GM18951 (cell line): ENCODE data around the gene GNAZ.

Experiments used
- POLR2A ChIP-seq: IDR thresholded peaks from 4 replicates; pipeline ENCODE4 v1.6.1; 2011; ENCODE audit warnings: mild to moderate bottlenecking; ENCODE audit not compliant: insufficient read length, insufficient read depth; ENCODE audit errors: extremely low read depth
- in situ Hi-C: fragments of 300-500 bp; cut with MboI; formaldehyde crosslinking; loops from one replicate; pipeline ENCODE4 v1.12.0; 2022; ENCODE audit warnings: low sequenced_read_pairs, mixed read lengths, inconsistent platforms; ENCODE audit not compliant: unreplicated experiment

Gene GNAZ

DNA sequence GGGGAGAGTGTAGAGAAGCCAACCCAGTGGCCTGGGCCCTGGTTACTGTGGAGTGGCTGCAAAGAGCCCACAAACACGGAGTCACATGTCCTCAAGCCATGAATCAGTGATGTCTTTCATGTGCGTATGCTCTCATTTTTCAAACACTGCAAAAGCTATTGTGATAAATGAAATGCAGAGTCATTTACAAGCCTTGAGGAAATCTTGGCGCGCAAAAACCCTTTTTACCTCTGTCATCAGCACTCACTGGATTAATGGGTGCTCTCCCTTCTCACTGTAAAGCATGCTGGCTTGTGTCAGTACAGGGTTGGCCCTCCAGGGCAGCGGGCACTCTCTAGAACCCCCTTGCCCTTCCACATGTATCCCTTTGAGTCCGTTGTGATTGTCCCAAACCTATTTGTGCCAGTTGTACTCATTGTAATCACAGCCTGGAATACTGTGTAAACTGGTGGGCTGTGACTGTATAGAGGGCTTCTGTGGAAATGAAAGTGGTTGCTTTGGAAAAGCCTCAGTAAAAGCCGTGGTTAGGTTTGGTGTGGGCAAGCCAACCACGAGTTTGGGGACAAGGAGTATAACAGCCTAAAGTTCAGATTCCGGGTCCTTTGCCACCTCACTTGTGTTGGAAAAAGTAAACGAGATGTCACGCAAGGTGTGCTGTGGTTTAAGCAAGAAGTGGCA lies 10.4 kb downstream of the GNAZ start:
- TF ChIP-seq POLR2A, result no peak
- in situ Hi-C loops, result no loop called here

DNA sequence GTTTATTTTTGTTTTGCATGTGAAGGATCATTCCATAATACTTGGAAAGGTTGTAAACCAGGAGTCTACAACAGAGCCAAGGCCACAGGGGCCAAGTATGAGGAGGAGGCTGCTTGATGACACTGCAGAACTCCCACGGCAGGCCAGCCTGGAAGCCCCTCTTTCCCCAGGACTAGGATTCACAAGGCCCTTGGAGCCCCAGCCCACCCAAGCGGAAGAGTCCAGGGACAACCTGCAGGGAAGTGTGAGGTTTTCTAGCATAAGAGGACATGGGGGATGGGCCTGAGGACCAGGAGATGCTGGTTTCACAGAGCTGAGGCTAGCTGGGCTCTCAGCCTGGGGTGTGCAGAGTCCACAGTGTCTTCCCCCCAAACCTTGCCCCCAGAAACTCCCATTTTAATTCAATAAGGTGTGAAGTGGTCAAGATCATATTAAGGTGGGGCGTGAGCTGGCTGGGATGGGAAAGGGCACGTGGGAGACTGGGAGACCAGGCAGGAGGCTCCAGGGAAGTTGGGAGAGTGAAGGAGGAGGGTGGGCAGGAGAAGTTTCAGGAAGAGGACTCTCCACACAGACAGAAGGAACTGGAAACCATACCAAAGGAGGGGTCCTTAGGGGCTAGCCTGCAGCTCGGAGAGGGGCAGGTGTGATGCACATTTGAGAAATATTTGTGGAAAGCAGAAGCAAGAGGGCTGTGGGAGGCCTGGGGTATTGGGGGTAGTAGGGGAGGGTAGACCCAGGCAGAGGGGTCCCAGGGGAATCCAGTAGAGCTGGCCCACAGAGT lies 12.4 kb downstream of the GNAZ start:
- no peak for TF ChIP-seq POLR2A
- in situ Hi-C loops, result no loop called here

DNA sequence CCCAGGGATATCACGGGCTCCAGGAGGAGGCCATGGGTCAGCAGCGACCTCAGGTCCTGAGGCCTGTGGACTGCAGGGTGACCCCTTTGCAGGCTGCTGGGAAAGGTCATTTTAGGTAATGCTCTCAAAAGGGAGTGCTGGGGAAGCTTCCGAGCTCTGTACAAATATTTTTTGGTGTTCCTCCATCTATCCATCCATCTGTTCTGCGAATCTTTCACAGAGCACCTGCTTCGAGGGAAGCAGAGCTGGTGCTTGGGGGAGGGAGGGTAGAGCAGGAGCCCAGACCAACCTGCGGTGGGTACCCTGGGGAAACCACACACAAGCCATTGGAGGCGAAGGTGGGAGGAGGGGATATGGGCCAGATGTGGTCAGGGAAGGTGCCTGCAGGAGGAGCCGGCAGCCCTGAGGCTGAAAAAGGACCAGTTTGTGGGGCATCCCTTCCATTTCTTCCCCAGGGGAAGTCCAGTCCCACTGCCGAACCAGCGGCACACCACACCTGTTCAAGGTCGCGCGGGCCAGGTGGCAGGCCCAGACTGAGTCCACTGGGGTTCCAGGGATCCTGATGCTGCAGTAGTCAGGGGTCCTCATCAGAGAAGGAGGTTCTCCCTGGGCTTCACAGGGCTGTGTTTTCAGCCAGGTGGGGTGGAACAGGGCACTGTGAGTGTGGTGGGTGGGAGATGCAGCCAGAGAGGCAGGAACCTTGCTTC lies 13.1 kb downstream of the GNAZ start:
- in situ Hi-C loops, result no loop called here
- no peak for TF ChIP-seq POLR2A

DNA sequence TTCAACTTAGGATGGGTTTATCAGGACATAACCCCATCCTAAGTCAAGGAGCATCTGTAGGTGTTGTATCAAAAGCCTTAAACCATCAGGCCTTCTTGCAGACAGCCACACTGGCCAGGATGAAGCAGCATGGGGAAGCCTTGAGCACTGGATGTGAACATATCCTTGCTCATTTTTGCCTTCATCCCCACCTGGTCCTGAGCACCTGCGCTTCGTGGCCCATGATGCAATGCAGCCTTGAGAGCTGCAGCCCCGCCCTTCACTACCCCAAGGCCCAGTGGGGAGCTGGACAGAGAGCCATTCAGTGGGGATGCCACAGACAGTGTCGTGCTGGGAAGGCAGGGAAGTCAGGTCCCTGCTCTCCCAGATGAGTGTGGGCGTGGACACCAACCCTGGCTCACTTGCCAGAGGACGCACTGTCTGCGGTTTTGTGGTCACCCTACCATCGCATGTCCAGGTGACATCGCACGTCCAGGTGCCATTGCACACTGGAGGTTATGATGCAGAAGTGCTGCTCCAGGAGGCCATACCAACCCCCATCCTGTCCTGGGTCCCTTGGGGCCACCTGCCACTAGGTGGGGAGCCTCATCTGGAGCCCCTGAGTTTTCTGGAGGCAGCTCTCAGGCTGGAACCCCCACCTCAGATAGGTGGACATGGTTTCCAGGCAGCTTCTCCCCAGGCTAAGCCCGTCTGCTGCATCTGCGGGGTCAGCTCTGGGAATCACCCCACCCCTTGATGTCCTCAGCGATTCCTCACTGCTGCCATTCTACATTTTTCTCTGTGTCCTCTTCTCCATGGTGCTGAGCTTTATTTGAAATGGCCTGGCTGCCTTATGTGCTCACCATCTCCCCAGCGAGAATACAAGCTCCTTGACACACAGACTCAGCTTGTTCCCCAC lies 14.4 kb downstream of the GNAZ start:
- in situ Hi-C loops, result no loop called here
- TF ChIP-seq POLR2A, result no peak

DNA sequence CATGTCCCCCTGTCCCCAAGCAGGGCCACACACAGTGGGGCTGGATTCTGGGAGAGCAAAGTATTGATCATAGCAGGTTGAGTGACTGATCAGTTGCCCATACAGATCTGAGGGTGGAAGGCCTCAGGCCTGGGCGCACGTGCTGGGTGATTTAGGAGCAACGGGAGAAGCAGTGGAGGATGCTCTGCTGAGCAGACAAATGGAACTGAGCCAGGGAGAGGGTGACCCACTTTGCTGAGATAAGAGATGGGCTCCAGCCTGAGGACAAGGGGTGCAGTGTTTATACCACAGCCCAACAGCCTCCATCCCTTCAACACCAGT lies 15.0 kb downstream of the GNAZ start:
- no peak for TF ChIP-seq POLR2A
- in situ Hi-C loops, result no loop called here

DNA sequence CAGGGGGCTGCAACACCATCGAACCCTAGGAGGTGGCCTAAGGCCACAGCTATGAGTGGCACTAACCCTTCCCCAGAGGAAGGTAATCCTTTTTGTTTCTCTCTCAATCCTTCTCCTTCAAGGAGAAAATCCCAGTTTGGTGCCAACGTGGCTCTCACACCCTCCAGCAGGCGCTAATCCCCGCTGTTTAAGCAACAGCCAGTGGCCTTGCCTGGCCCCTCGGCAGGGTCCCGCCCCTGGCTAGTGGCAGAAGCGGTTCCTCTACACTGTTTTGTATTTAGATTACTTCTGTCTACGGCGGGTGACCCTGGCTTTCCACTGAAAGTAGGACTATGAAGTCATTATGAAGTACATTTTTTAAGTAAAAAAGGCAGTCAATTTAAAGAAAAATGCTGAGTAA lies 15.5 kb downstream of the GNAZ start:
- in situ Hi-C loops, result no loop called here
- no peak for TF ChIP-seq POLR2A

DNA sequence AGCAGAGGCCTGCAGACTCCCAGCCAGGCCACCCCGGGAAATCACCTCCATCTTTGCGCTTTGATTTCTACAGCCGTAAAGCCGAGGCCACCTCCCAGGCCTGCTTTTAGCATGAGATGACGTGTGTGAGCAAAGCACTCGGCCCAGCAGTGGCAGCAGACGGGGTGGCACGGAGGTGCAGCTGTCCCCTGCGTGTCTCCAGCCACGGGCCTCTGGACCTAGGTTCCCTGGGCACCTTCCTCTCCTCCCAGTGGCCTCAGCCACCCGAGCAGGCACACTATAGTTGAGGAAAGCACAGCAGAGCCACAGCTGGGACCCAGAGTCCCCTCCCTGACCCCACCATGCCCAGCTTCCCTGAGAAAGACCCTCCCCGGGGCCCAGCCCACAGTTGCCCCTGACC lies 15.9 kb downstream of the GNAZ start:
- in situ Hi-C loops, result no loop called here
- no peak for TF ChIP-seq POLR2A

DNA sequence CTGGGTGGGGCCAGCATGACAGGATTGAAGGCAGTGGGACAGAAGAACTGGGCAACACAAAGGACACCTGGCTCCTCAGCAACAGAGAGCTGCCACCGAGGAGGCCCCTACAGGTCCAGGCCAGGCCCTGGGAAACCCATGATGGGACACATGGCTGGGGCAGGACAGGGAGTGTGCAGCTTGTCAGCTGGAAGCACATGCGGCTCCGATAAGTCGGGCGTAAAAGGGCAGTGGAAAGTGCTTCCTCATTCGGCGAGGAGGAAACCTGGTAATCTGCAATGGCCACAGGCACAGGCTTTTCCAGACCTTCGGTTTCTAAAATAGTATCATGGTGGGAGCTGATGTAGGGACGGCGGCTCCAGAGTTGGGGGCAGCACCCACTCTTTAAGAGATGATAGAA lies 16.5 kb downstream of the GNAZ start:
- in situ Hi-C loops, result no loop called here
- no peak for TF ChIP-seq POLR2A

DNA sequence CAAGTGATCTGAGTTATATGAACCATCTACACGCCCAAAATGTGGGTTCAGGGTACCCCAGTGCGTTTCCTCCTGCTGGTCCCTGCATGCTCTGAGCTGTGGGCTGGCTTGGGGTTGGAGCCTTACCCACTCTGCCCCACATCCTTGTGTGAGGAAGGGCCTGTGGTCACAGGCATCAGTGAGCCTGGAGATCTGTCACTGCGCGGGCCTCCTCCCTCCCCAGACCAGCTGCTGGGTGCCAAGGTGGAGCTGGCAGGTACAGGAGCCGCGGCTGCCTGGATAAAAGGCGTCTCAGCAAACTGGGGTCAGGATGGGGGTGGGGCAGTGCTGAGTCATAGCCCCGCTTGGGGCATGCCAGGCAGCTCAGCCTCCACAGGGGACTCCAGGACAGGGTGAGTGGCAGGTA lies 17.9 kb downstream of the GNAZ start:
- TF ChIP-seq POLR2A, result no peak
- in situ Hi-C loops, result no loop called here

DNA sequence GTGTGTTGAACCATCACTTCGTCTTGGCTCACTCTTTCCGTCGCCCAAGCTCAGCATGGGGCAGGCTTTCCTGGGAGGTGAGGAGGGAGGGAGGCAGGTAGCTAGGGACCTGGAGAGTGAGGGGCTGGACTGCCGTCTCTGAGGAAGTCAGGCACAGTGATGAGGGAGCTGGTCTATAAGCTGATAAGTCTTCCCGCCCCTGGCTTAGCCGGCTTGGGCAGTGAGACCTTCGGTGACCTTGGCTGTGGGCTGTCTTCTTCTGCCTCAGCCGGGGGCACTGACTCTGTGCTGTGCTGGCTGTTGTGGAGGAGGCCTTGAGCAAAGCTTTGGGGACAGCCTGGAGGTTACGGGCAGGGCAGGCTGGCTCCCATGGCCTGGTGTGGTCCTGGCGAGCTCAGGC lies 18.7 kb downstream of the GNAZ start:
- no peak for TF ChIP-seq POLR2A

DNA sequence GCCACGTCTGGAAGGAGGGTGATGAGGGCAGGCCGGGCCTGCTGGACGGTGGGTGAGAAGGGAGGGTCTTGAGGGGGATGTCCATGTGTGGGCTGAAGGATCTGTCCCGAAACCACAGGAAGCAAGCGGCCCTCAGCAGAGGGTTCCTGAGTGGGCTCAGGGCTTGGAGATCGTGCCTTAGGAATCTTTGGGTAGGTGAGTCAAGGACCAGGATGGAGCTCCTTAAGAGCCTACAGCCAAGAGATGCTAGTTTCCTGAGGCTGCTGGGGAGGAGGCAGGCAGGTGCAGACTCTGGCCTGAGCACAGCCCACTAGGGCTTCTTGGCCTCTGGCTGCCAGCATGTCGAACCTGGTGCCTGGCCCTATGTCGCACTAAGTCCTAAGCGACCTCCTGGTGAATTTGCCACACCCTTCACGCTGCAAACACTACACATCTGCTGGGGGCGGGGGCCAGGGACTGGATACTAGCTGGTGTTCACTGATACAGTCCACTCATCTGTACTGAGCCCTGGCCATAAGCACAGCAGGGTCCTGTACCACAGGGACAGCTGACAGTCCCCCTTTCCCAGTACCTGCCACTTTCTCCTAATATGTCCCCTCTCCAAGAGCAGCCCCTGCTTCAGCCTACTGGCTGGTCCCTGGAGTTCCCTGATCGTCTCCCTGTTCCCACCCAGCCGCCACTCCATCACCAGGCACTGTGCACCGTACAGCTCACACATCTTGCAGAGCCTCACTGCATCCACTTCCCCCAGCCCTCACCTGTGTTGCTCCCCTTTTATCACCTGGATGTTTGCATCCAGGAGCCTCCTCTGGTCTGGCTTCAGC lies 19.5 kb downstream of the GNAZ start:
- in situ Hi-C loops, result no loop called here
- TF ChIP-seq POLR2A, result no peak

More for the DNA sequence above, 18.7 kb downstream of the GNAZ start:
- in situ Hi-C loops, result no loop called here

DNA sequence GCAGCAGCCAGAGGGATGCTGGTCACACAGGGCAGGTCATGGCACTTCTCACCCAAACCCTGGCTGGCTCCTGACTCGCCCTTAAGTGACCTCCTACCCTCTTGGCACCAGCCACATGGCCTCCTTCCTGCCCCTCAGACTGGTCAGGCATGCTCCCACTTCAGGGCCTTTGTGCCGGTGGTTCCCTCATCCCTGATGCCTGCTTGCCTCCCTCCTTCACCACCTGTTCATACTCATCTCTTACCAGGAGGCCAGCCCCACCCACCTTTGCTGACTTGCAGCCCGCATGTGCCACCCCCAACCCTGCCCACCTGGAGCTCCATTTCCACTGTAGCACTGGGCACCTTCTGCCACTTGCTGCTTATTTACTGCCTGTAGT lies 20.1 kb downstream of the GNAZ start:
- TF ChIP-seq POLR2A, result no peak
- in situ Hi-C loops, result no loop called here

DNA sequence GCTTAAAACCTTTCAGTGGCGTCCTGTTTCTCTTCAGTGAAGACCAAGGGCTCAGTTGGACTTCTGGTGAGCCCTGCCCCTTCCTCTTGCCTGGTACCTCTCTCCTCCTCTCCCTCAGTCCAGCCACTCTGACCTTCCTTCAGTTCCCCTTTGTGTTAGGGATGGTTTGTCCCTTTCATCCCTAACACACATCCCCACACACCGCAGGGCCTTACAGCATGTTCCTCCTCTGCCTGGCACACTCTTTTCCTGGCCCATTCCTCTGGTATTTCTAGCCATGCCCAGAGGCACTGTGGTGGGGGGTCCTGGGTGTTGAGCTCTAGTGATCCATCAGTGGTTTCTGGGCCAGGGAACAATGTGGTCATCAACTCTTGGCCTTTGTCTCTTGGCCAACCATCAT lies 21.4 kb downstream of the GNAZ start:
- no peak for TF ChIP-seq POLR2A
- in situ Hi-C loops, result no loop called here
